Heart left ventricle (tissue), 13 donors: ENCODE results near the gene STOML3.

Source experiments
- POLR2A ChIP-seq, 2 donors: fragments of 450-650 bp; IDR thresholded peaks; one replicate each; pipeline ENCODE4 v1.6.1; 2017; ENCODE audit warnings: antibody characterized with exemption in 2 of 2, mild to moderate bottlenecking in 2 of 2, moderate library complexity in 2 of 2
- TF ChIP-seq, protein P1 (sequence below), 12 donors: fragments of 200-600 bp; sonication (generic) in 4 of 12; IDR thresholded peaks; one replicate each; pipeline versions ENCODE4 v1.5.0 to v1.8.0; 2018 to 2022; ENCODE audit warnings: antibody characterized with exemption in 12 of 12, mild to moderate bottlenecking in 5 of 12
- donor health status: ischemic (EF 13 %, LVEDD 7.1; RV severe dilation, severe dysfunction).
- donor health status: DM: no; HTN: yes; CAD: no.
- donor health status: DM: no; HTN: no; CAD: no.
- donor health status: ischemic (EF 25% LVEDD 6.9; RV normal size, moderate dysfunction).
- donor health status: ischemic (EF 25% LVEDD 5.7; RV mildly dilated, moderate dysfunction).
- donor health status: ischemic (EF 35%, LVEDD 5.7; RV mildly dilated, moderate dysfunction).
- donor health status: nonischemic (EF 11% LVEDD 7.7; RV severe dilation, severe dysfunction).
- donor health status: DM: yes; HTN: yes; CAD: no.
- donor health status: PGD.
- donor health status: ischemic (EF 29% LVEDD 5.4; RV normal size, mild dysfunction).
- donor health status: nonischemic (EF 23%, LVEDD 6.1; RV moderate dilation, normal function).

DNA sequence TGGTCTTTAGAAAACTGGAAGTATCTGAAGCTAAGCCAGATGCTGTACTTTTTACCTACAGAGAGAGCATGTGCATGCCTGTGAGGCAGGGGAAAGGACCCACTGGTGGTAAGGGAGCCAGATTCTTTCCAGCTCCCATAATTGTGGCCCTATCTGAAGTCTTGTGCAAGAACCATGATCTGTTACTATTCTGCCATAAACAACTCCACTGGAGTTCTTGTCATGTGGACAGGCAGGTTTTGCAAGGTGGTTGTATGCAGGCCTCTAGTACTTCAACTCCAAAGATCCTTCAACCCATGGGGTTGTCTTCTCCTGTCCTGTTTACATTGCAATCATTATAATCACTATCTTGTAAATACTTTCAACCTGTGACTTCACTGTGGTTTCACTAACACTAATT is 33.1 kb upstream of the STOML3 start:
- TF ChIP-seq, protein P1, sequence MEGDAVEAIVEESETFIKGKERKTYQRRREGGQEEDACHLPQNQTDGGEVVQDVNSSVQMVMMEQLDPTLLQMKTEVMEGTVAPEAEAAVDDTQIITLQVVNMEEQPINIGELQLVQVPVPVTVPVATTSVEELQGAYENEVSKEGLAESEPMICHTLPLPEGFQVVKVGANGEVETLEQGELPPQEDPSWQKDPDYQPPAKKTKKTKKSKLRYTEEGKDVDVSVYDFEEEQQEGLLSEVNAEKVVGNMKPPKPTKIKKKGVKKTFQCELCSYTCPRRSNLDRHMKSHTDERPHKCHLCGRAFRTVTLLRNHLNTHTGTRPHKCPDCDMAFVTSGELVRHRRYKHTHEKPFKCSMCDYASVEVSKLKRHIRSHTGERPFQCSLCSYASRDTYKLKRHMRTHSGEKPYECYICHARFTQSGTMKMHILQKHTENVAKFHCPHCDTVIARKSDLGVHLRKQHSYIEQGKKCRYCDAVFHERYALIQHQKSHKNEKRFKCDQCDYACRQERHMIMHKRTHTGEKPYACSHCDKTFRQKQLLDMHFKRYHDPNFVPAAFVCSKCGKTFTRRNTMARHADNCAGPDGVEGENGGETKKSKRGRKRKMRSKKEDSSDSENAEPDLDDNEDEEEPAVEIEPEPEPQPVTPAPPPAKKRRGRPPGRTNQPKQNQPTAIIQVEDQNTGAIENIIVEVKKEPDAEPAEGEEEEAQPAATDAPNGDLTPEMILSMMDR (IDR thresholded peaks at IDR 0.05): no peak
- TF ChIP-seq POLR2A (IDR thresholded peaks at IDR 0.05): no peak
